H1 (cell line): Measurements from ENCODE around the gene FIG4. TPM values are rescaled to one million over a fixed set of nuclear protein-coding genes. Genes with fewer than 3 reads are reported as not detected.

ENCODE experiments used
- CTCF ChIA-PET: fragments of 300-600 bp; sonication (Branson Sonifier 250); formaldehyde crosslinking; loops from one replicate; lab custom pipeline; 2021; ENCODE audit not compliant: partially characterized antibody; lab: Charles Lee
- POLR2A ChIA-PET: fragments of 300-600 bp; sonication (Branson Sonifier 250); formaldehyde crosslinking; loops from one replicate; lab custom pipeline; 2021; ENCODE audit warnings: inconsistent platforms; ENCODE audit not compliant: partially characterized antibody; lab: Charles Lee
- DNase-seq, 2 experiments: peaks; one replicate each; pipeline versions ENCODE4 v3.0.0 to v3.0.0-alpha.2; 2010 to 2022; ENCODE audit warnings: low spot score in 2 of 2, low read depth in 1 of 2, mixed read lengths in 1 of 2
- FAIRE-seq: peaks from 2 replicates; lab custom pipeline; 2011; peaks lifted over from hg19 to GRCh38; lab: Jason Lieb, UNC
- H2AFZ ChIP-seq: 2 replicates; pipeline ENCODE4 v1.8.1; 2012; ENCODE audit warnings: low read length, inconsistent platforms
- H2AK5ac ChIP-seq: 2 replicates; pipeline ENCODE4 v1.6.1; 2013; ENCODE audit warnings: low read depth, low read length
- H2BK120ac ChIP-seq: replicated peaks from 2 replicates; pipeline ENCODE3; 2013; ENCODE audit warnings: low read depth, low read length, inconsistent platforms
- H2BK12ac ChIP-seq: 2 replicates; pipeline ENCODE4 v1.6.1; 2013; ENCODE audit warnings: low read depth, low read length
- H2BK15ac ChIP-seq: 2 replicates; pipeline ENCODE4 v1.6.1; 2013; ENCODE audit warnings: low read length
- H2BK20ac ChIP-seq: 2 replicates; pipeline ENCODE4 v1.6.1; 2013; ENCODE audit warnings: low read length
- H2BK5ac ChIP-seq: 2 replicates; pipeline ENCODE4 v1.6.1; 2013; ENCODE audit warnings: low read depth, low read length
- H3K14ac ChIP-seq: 2 replicates; pipeline ENCODE4 v1.6.1; 2013; ENCODE audit warnings: inconsistent platforms; ENCODE audit not compliant: insufficient read length
- H3K18ac ChIP-seq: 2 replicates; pipeline ENCODE4 v1.6.1; 2013; ENCODE audit warnings: low read length; ENCODE audit errors: extremely low read depth
- H3K23ac ChIP-seq: 2 replicates; pipeline ENCODE4 v1.6.1; 2013; ENCODE audit warnings: inconsistent platforms; ENCODE audit not compliant: insufficient read length
- H3K23me2 ChIP-seq: 2 replicates; pipeline ENCODE4 v1.6.1; 2013; ENCODE audit warnings: low read depth, low read length
- H3K27ac ChIP-seq: 2 replicates; pipeline ENCODE4 v1.6.1; 2011; ENCODE audit warnings: low read depth, low read length, inconsistent platforms
- H3K27me3 ChIP-seq, 4 experiments: replicated peaks in 1 of 4; 1 replicate in 1 of 4; 2 replicates in 3 of 4; pipeline versions ENCODE4 v1.6.1 to v1.8.1; 2011 to 2013; ENCODE audit warnings: low read length in 3 of 4, mild to moderate bottlenecking in 3 of 4, inconsistent platforms in 2 of 4, mixed read lengths in 2 of 4, moderate library complexity in 1 of 4; ENCODE audit not compliant: control insufficient read depth in 3 of 4, insufficient read depth in 3 of 4; ENCODE audit errors: extremely low read depth in 1 of 4
- H3K36me3 ChIP-seq, 4 experiments: 2 replicates each; pipeline versions ENCODE4 v1.6.1 to v1.8.1; 2011 to 2013; ENCODE audit warnings: mild to moderate bottlenecking in 4 of 4, low read length in 3 of 4, moderate library complexity in 2 of 4, control low read depth in 1 of 4, inconsistent platforms in 1 of 4; ENCODE audit not compliant: insufficient read depth in 4 of 4, control insufficient read depth in 2 of 4
- H3K4ac ChIP-seq: replicated peaks from 2 replicates; pipeline ENCODE3; 2013; ENCODE audit warnings: low read length, low read depth, mixed read lengths, inconsistent platforms; ENCODE audit not compliant: insufficient read length
- H3K4me1 ChIP-seq, 4 experiments: replicated peaks in 1 of 4; 1 replicate in 1 of 4; 2 replicates in 3 of 4; pipeline versions ENCODE4 v1.6.1 to v1.8.1; 2011 to 2013; ENCODE audit warnings: low read length in 3 of 4, inconsistent platforms in 2 of 4, mixed read lengths in 1 of 4; ENCODE audit not compliant: insufficient read depth in 4 of 4, control insufficient read depth in 3 of 4
- H3K4me2 ChIP-seq, 2 experiments: 2 replicates each; pipeline versions ENCODE4 v1.6.1 to v1.8.1; 2011 to 2013; ENCODE audit warnings: low read depth in 2 of 2, low read length in 2 of 2, control low read depth in 1 of 2, inconsistent platforms in 1 of 2, mild to moderate bottlenecking in 1 of 2; ENCODE audit not compliant: insufficient read depth in 1 of 2
- H3K4me3 ChIP-seq, 4 experiments: fragments of 200-600, 300-600 bp in 1 of 4; sonication (generic), shearing (Covaris generic), sonication (Bioruptor Twin) in 1 of 4; 2 replicates each; pipeline versions ENCODE4 v1.5.1 to v1.8.1; 2011 to 2016; ENCODE audit warnings: low read length in 4 of 4, low read depth in 3 of 4, control low read depth in 2 of 4, inconsistent platforms in 2 of 4, mild to moderate bottlenecking in 2 of 4, mixed read lengths in 1 of 4, moderate library complexity in 1 of 4; ENCODE audit not compliant: insufficient read depth in 2 of 4; ENCODE audit errors: extremely low read depth in 1 of 4
- H3K56ac ChIP-seq: replicated peaks from 2 replicates; pipeline ENCODE3; 2013; ENCODE audit warnings: low read depth, mild to moderate bottlenecking, mixed read lengths, low read length, inconsistent platforms; ENCODE audit not compliant: insufficient read length
- H3K79me1 ChIP-seq: 2 replicates; pipeline ENCODE4 v1.6.1; 2013; ENCODE audit warnings: low read depth, low read length, control low read depth
- H3K79me2 ChIP-seq, 2 experiments: 2 replicates each; pipeline versions ENCODE4 v1.6.1 to v1.8.1; 2012 to 2013; ENCODE audit warnings: low read length in 2 of 2, mild to moderate bottlenecking in 2 of 2, inconsistent platforms in 1 of 2; ENCODE audit not compliant: insufficient read depth in 2 of 2, control insufficient read depth in 1 of 2
- H3K9ac ChIP-seq, 4 experiments: replicated peaks in 1 of 4; 1 replicate in 1 of 4; 2 replicates in 3 of 4; pipeline versions ENCODE4 v1.6.1 to v1.8.1; 2011 to 2013; ENCODE audit warnings: low read depth in 3 of 4, low read length in 3 of 4, control low read depth in 2 of 4, mild to moderate bottlenecking in 2 of 4, moderate library complexity in 2 of 4, inconsistent platforms in 1 of 4; ENCODE audit errors: extremely low read depth in 1 of 4
- H3K9me3 ChIP-seq, 2 experiments: 2 replicates each; pipeline versions ENCODE4 v1.6.1 to v1.8.1; 2012 to 2013; ENCODE audit warnings: mild to moderate bottlenecking in 2 of 2, moderate library complexity in 2 of 2, control low read depth in 1 of 2, inconsistent platforms in 1 of 2, low read depth in 1 of 2, low read length in 1 of 2, mixed read lengths in 1 of 2; ENCODE audit not compliant: insufficient read depth in 2 of 2
- H4K20me1 ChIP-seq, 2 experiments: replicated peaks in 1 of 2; 2 replicates each; pipeline versions ENCODE3 to v1.8.1; 2011 to 2013; ENCODE audit warnings: inconsistent platforms in 2 of 2, low read length in 2 of 2, mild to moderate bottlenecking in 1 of 2; ENCODE audit not compliant: insufficient read depth in 2 of 2, control insufficient read depth in 1 of 2
- H4K5ac ChIP-seq: 2 replicates; pipeline ENCODE4 v1.6.1; 2013; ENCODE audit warnings: low read length, low read depth, mixed read lengths, inconsistent platforms; ENCODE audit not compliant: insufficient read length
- H4K8ac ChIP-seq: 2 replicates; pipeline ENCODE4 v1.8.0; 2013; ENCODE audit warnings: mild to moderate bottlenecking, moderate library complexity, low read length, inconsistent platforms; ENCODE audit not compliant: insufficient read depth; ENCODE audit errors: extremely low read depth
- H4K91ac ChIP-seq: replicated peaks from 2 replicates; pipeline ENCODE3; 2013; ENCODE audit warnings: low read length, mixed read lengths, inconsistent platforms; ENCODE audit not compliant: insufficient read length
- CREB1 ChIP-seq: IDR thresholded peaks from 2 replicates; pipeline ENCODE4 v1.6.1; 2012; ENCODE audit warnings: inconsistent platforms
- GTF2F1 ChIP-seq: IDR thresholded peaks from 2 replicates; pipeline ENCODE4 v1.6.1; 2012; ENCODE audit warnings: low read depth, low read length, improper control_type of control experiment, borderline replicate concordance
- HDAC2 ChIP-seq, 2 experiments: fragments of 300-600 bp in 1 of 2; sonication (generic) in 1 of 2; IDR thresholded peaks; 2 replicates each; pipeline ENCODE4 v1.6.1; 2011 to 2012; ENCODE audit warnings: low read depth in 2 of 2, low read length in 2 of 2, mild to moderate bottlenecking in 2 of 2, moderate library complexity in 2 of 2, borderline replicate concordance in 1 of 2, inconsistent platforms in 1 of 2
- JUND ChIP-seq: IDR thresholded peaks from 2 replicates; pipeline ENCODE4 v1.6.1; 2011; ENCODE audit warnings: mild to moderate bottlenecking, improper control_type of control experiment, low read length
- RNF2 ChIP-seq: fragments of 200-900, 300-1000 bp; sonication (generic); IDR thresholded peaks from 2 replicates; pipeline ENCODE4 v1.7.1; 2016; ENCODE audit warnings: borderline replicate concordance, low read depth, mild to moderate bottlenecking, antibody characterized with exemption, low read length; ENCODE audit not compliant: poor library complexity, severe bottlenecking; ENCODE audit errors: missing control alignments
- TEAD4 ChIP-seq: IDR thresholded peaks from 2 replicates; pipeline ENCODE4 v1.6.1; 2012; ENCODE audit warnings: low read depth, low read length, inconsistent platforms, mixed read lengths
- ZNF274 ChIP-seq: IDR thresholded peaks from 2 replicates; pipeline ENCODE4 v1.7.0; 2012; ENCODE audit warnings: low read length, borderline replicate concordance; ENCODE audit errors: extremely low read depth
- WGBS, 2 experiments: shearing (Covaris generic) in 1 of 2; methylation state at CpG; one replicate each; pipeline versions ENCODE4 v1.1.6 to v1.1.7; 2013 to 2015; ENCODE audit warnings: low lambda C conversion rate in 2 of 2, mixed read lengths in 2 of 2, inconsistent platforms in 1 of 2, low coverage in 1 of 2, missing lambda C conversion rate in 1 of 2; ENCODE audit not compliant: insufficient replicate concordance in 2 of 2, insufficient coverage in 1 of 2, insufficient read length in 1 of 2; ENCODE audit errors: extremely low coverage in 1 of 2, missing lambda C conversion rate in 1 of 2; 5-methylcytosine and 5-hydroxymethylcytosine counted together
- polyA plus RNA-seq, 7 experiments: library from polyadenylated mRNA; depleted of rRNA in 3 of 7; stranded (reverse) in 5 of 7; unstranded in 2 of 7; fragments of >200 nt in 5 of 7; fragments of 200-250 nt in 2 of 7; gene quantifications; 1 replicate in 5 of 7; 2 replicates in 1 of 7; 4 replicates in 1 of 7; pipeline versions ENCODE4 v1.2.1 to v1.2.3, GENCODE V29; 2011 to 2013; ENCODE audit warnings: missing spikeins in 2 of 7, mixed read lengths in 2 of 7
- total RNA-seq: library from RNA; stranded (reverse); fragmentation: NEBNext Ultra II Directional; extraction: Animal tissue kit (Norgen Biotek cat#: 25700); gene quantifications from 2 replicates; pipeline ENCODE4 v1.2.1, GENCODE V29; 2021

FIG4 gene
- total and polyA plus RNA-seq, 2 of the 8 experiments (the other 6 are each of a cell fraction or from before 2014, with no cell fraction given), result 11.8 to 21.9 TPM

GRCh38 chr6:109671733-109672132 lies 19.4 kb upstream of the FIG4 start:
- Histone ChIP-seq H3K14ac (no peak overlapping the region), H3K4me1 (no peaks in the 10 kb centered on the region), H4K8ac (no peak overlapping the region), H3K4me3 (no peak overlapping the region), H3K27me3 (no peaks in the 10 kb centered on the region), H3K4me2 (no peak overlapping the region), H3K9ac (no peak overlapping the region), H4K91ac (no peak overlapping the region), H3K23me2 (no peaks in the 10 kb centered on the region), H3K18ac (no peak overlapping the region), H2AK5ac (no peak overlapping the region), H3K79me1 (no peaks in the 10 kb centered on the region), H3K56ac (no peak overlapping the region), H2AFZ (no peak overlapping the region), H3K79me2 (no peaks in the 10 kb centered on the region), H2BK5ac (no peak overlapping the region), H3K4ac (no peak overlapping the region), H2BK120ac (no peak overlapping the region), H2BK20ac (no peak overlapping the region), H3K27ac (no peak overlapping the region), H4K20me1 (no peaks in the 10 kb centered on the region), H4K5ac (no peak overlapping the region), H2BK12ac (no peak overlapping the region), H3K23ac (no peak overlapping the region), H3K36me3 (no peaks in the 10 kb centered on the region), H3K9me3 (no peaks in the 10 kb centered on the region), H2BK15ac (no peak overlapping the region)
- POLR2A ChIA-PET, result interaction anchor here (0.8 to 1.3 kb wide), 3 partner anchors 11 to 17 kb away, joined by 3 read pairs; no protein-coding TSS in a partner anchor
- FAIRE-seq (no peak), DNase-seq (no peak)
- CTCF ChIA-PET, result interaction anchor here (0.5 to 1.0 kb wide), 4 partner anchors 15 to 626 kb away, joined by 3 to 4 read pairs (median 4); no protein-coding TSS in a partner anchor
- no peak for TF ChIP-seq GTF2F1
- no peak for TF ChIP-seq ZNF274
- TF ChIP-seq CREB1, result no peak
- no peak for TF ChIP-seq RNF2
- TF ChIP-seq TEAD4, result no peak
- TF ChIP-seq HDAC2 (IDR thresholded peaks at IDR 0.05; ENCODE audit: borderline replicate concordance in 1 of 2, low read depth in 2 of 2, low read length in 2 of 2), result no peak
- no peak for TF ChIP-seq JUND
- WGBS, 2 experiments, result 86% methylated on average over 2 of the region's 2 CpGs; no CpG with 5 or more reads in 1 of the 2 experiments
